ENCODE data around the gene SAE1. TPM values are rescaled to one million over a fixed set of nuclear protein-coding genes. Genes with fewer than 3 reads are reported as not detected.
"Not testable (repeated sequence)": the region's sequence is repeated elsewhere in the genome, so short reads cannot be mapped to it uniquely, and the experiment has no call there.

The SAE1 gene
- total RNA-seq, 1 experiment from 2014 or later, result 174 TPM

DNA sequence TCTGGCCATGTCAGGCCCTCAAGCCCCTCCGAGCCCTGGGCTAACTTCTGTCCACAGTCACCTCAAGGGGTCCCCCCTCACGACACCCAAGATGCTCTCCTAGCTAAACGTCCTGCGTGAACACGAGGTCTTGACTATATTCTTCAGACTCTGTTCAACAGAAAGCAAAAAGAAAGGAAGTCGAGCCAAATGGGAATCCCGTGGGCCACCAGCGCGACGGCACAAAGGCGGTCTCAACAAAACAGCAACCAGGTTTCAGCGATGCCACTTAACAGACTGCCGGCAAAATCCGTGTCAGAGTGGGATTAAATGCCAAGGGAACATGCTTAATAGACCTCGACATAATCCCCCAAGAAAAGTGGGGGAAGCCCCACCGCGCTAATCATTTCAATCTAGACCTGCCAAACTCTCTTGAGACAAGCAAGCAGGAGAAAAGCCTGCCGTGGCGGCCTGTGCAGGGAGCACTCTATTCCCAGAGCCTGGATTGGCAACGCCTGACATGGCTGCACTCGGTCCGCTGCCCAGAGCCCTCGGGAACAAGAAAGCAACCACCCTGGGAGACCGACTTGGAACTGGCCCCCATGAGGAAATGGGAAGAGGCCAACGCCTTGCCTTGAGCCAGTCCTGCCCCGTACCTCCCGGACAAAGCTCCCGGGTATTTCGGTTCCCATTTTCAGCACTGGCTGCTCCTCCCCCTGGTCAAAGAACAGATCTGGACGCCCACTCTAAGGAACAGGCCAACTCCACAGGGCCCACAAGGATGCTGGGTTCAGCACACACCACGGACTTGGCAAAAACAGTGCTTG is 33.0 kb upstream of the SAE1 start:
- Mint-ChIP-seq H3K27ac (ENCODE audit: unreplicated experiment) (peak overlapping the region; percentile 95), H3K4me3 (ENCODE audit: low read depth, unreplicated experiment) (peak overlapping the region; percentile 65), H3K4me1 (ENCODE audit: low read depth, unreplicated experiment) (peaks cover 73% of the 10 kb centered on the region), H3K27me3 (ENCODE audit: unreplicated experiment) (no peaks in the 10 kb centered on the region), H3K36me3 (ENCODE audit: insufficient read depth, unreplicated experiment) (peaks cover 72% of the 10 kb centered on the region), H3K9me3 (ENCODE audit: low read depth, unreplicated experiment) (no peaks in the 10 kb centered on the region)
- intact Hi-C loops (cut with micrococcal nuclease; ENCODE audit: unreplicated experiment), result no loop called here
- peak; percentile 39 for DNase-seq
- no TSS peak for BruUV-seq (replicated peaks)
- TF ChIP-seq, protein P1, sequence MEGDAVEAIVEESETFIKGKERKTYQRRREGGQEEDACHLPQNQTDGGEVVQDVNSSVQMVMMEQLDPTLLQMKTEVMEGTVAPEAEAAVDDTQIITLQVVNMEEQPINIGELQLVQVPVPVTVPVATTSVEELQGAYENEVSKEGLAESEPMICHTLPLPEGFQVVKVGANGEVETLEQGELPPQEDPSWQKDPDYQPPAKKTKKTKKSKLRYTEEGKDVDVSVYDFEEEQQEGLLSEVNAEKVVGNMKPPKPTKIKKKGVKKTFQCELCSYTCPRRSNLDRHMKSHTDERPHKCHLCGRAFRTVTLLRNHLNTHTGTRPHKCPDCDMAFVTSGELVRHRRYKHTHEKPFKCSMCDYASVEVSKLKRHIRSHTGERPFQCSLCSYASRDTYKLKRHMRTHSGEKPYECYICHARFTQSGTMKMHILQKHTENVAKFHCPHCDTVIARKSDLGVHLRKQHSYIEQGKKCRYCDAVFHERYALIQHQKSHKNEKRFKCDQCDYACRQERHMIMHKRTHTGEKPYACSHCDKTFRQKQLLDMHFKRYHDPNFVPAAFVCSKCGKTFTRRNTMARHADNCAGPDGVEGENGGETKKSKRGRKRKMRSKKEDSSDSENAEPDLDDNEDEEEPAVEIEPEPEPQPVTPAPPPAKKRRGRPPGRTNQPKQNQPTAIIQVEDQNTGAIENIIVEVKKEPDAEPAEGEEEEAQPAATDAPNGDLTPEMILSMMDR (IDR thresholded peaks at IDR 0.05; ENCODE audit: unreplicated experiment), result no peak
- CTCF ChIA-PET, result interaction anchor here (0.5 to 1.5 kb wide), 5 partner anchors 9 to 1494 kb away, joined by 3 to 9 read pairs (median 6); partner anchors contain the start of gene ZC3H4

DNA sequence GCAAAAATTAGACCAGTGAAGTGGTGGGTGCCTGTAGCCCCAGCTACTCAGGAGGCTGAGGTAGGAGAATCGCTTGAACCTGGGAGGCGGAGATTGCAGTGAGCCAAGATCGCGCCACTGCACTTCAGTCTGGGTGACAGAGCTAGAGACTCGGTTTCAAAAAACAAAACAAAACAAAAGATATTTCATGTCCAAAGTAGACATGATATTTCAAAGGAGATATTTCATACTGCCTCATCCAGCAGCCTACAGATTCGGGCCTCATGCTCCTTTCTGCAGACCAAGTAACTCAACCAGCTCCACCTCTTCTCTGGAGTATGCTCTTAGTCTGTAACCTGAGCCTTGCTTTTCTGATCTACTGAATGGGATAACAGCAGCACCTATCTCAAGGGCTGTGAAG is 32.0 kb upstream of the SAE1 start:
- TF ChIP-seq, protein P1 (IDR thresholded peaks at IDR 0.05; ENCODE audit: unreplicated experiment), result no peak
- intact Hi-C loops (cut with micrococcal nuclease; ENCODE audit: unreplicated experiment), result no loop called here
- H3K9me3 Mint-ChIP-seq (ENCODE audit: low read depth, unreplicated experiment), result no peaks in the 10 kb centered on the region
- peaks cover 71% of the 10 kb centered on the region for H3K4me1 Mint-ChIP-seq (ENCODE audit: low read depth, unreplicated experiment)
- CTCF ChIA-PET, result interaction anchor here (1.0 to 1.5 kb wide), 2 partner anchors 15 to 86 kb away, joined by 3 to 9 read pairs; partner anchors contain the start of gene ZC3H4
- H3K4me3 Mint-ChIP-seq (ENCODE audit: low read depth, unreplicated experiment), result peak overlapping the region; percentile 65
- peak overlapping the region; percentile 95 for H3K27ac Mint-ChIP-seq (ENCODE audit: unreplicated experiment)
- BruUV-seq (replicated peaks), result no TSS peak
- no peak for DNase-seq
- peaks cover 72% of the 10 kb centered on the region for H3K36me3 Mint-ChIP-seq (ENCODE audit: insufficient read depth, unreplicated experiment)
- no peaks in the 10 kb centered on the region for H3K27me3 Mint-ChIP-seq (ENCODE audit: unreplicated experiment)

DNA sequence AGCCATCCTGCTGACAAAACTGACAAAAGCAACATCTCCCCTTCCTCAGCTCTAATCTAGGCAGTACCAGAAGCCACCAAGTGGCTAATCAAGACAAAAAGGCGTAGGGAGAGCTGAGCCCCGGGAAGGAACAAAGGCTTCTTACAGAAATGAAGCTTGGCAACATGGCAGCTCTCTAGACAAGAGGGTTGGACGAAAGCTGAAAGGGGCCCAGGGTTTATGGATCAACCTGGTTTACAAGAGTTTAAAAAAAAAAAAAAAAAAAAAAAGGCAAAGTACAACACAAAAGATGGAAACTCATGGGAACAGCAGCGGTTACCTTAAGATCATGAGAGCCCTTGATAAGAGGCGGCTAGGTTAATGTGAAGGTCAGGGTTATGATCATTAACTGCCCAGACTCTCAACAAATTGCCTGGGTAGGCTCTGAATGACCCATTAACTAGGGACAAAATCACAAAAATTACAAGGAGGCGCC is 31.0 kb upstream of the SAE1 start:
- H3K4me3 Mint-ChIP-seq (ENCODE audit: low read depth, unreplicated experiment), result peak overlapping the region; percentile 65
- peak overlapping the region; percentile 95 for H3K27ac Mint-ChIP-seq (ENCODE audit: unreplicated experiment)
- TF ChIP-seq, protein P1 (IDR thresholded peaks at IDR 0.05; ENCODE audit: unreplicated experiment), result no peak
- peaks cover 61% of the 10 kb centered on the region for H3K4me1 Mint-ChIP-seq (ENCODE audit: low read depth, unreplicated experiment)
- intact Hi-C loops (cut with micrococcal nuclease; ENCODE audit: unreplicated experiment), result no loop called here
- no peaks in the 10 kb centered on the region for H3K27me3 Mint-ChIP-seq (ENCODE audit: unreplicated experiment)
- H3K36me3 Mint-ChIP-seq (ENCODE audit: insufficient read depth, unreplicated experiment), result peaks cover 62% of the 10 kb centered on the region
- H3K9me3 Mint-ChIP-seq (ENCODE audit: low read depth, unreplicated experiment), result no peaks in the 10 kb centered on the region
- no TSS peak for BruUV-seq (replicated peaks)
- DNase-seq, result no peak
- CTCF ChIA-PET, result interaction anchor here (0.6 to 0.7 kb wide), 4 partner anchors 20 to 82 kb away, joined by 3 to 5 read pairs (median 4); partner anchors contain the start of gene SAE1

DNA sequence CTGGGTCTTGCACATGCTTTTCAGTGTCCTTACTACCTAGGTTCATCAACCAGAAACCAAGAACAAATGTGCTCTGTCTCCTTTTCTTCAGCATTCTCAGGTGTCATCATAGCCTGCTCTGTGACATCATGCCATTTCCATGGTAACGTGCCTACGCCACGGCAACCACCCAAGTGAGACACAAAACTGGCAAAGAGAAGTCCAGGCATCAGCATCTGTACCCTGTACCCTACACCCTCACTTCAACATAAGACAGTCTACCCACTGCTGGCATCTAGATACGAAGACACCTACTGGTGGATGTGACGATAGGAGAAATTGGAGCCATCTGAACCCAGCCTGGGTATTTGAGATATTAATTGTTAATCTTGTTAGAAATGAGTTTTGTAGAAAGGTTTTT is 30.3 kb upstream of the SAE1 start:
- no peaks in the 10 kb centered on the region for H3K9me3 Mint-ChIP-seq (ENCODE audit: low read depth, unreplicated experiment)
- intact Hi-C loops (cut with micrococcal nuclease; ENCODE audit: unreplicated experiment), result no loop called here
- no TSS peak for BruUV-seq (replicated peaks)
- TF ChIP-seq, protein P1 (IDR thresholded peaks at IDR 0.05; ENCODE audit: unreplicated experiment), result no peak
- peaks cover 63% of the 10 kb centered on the region for H3K36me3 Mint-ChIP-seq (ENCODE audit: insufficient read depth, unreplicated experiment)
- CTCF ChIA-PET, result no interaction called here
- no peaks in the 10 kb centered on the region for H3K27me3 Mint-ChIP-seq (ENCODE audit: unreplicated experiment)
- peaks cover 55% of the 10 kb centered on the region for H3K4me1 Mint-ChIP-seq (ENCODE audit: low read depth, unreplicated experiment)
- no peak for DNase-seq
- no peak overlapping the region for H3K4me3 Mint-ChIP-seq (ENCODE audit: low read depth, unreplicated experiment)
- H3K27ac Mint-ChIP-seq (ENCODE audit: unreplicated experiment), result no peak overlapping the region

DNA sequence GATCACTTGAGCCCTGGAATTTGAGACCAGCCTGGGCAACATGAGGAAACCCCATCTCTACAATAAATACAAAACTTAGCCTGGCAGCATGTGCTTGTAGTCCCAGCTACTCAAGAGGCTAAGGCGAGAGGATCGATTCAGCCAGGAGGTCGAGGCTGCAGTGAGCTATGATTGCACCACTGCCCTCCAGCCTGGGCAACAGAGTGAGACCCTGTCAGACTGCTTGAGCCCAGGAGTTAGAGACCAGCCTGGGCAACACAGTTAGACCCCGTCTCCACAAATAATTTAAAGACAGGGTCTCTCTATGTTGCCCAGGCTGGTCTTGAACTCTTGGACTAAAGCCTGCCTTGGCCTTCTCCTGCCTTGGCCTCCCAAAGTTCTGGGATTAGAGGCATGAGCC is 29.5 kb upstream of the SAE1 start:
- peaks cover 55% of the 10 kb centered on the region for H3K4me1 Mint-ChIP-seq (ENCODE audit: low read depth, unreplicated experiment)

More for the DNA sequence above, 29.5 kb upstream of the SAE1 start:
- BruUV-seq (replicated peaks); H3K9me3 Mint-ChIP-seq (ENCODE audit: low read depth, unreplicated experiment); DNase-seq; H3K4me3 Mint-ChIP-seq (ENCODE audit: low read depth, unreplicated experiment); CTCF ChIA-PET; intact Hi-C loops (cut with micrococcal nuclease; ENCODE audit: unreplicated experiment); H3K27ac Mint-ChIP-seq (ENCODE audit: unreplicated experiment); H3K27me3 Mint-ChIP-seq (ENCODE audit: unreplicated experiment): not testable (repeated sequence)
- peaks cover 61% of the 10 kb centered on the region for H3K36me3 Mint-ChIP-seq (ENCODE audit: insufficient read depth, unreplicated experiment)

Data from Calu3 (cell line).